IMR-90 (cell line): ENCODE data around the gene TTC28.

ENCODE experiments used
- BHLHE40 ChIP-seq: fragments of 150-350 bp; IDR thresholded peaks from 2 replicates; pipeline ENCODE4 v1.6.1; 2016; ENCODE audit warnings: mild to moderate bottlenecking, low read depth, low read length
- CEBPB ChIP-seq: IDR thresholded peaks from 2 replicates; pipeline ENCODE4 v1.6.1; 2012; ENCODE audit warnings: low read depth, low read length, improper control_type of control experiment
- CHD1 ChIP-seq: IDR thresholded peaks from 2 replicates; pipeline ENCODE4 v1.6.1; 2012; ENCODE audit warnings: low read depth, low read length, improper control_type of control experiment
- MAFK ChIP-seq: IDR thresholded peaks from 2 replicates; pipeline ENCODE4 v1.6.1; 2012; ENCODE audit warnings: low read depth, low read length, improper control_type of control experiment
- MAZ ChIP-seq: IDR thresholded peaks from 2 replicates; pipeline ENCODE4 v1.6.1; 2012; ENCODE audit warnings: low read depth, mild to moderate bottlenecking, low read length, improper control_type of control experiment, moderate library complexity, borderline replicate concordance
- MXI1 ChIP-seq: IDR thresholded peaks from 2 replicates; pipeline ENCODE4 v1.6.1; 2012; ENCODE audit warnings: low read depth, mild to moderate bottlenecking, low read length, moderate library complexity, borderline replicate concordance
- POLR2A ChIP-seq: IDR thresholded peaks from 2 replicates; pipeline ENCODE4 v1.6.1; 2012; ENCODE audit warnings: mild to moderate bottlenecking, low read depth, low read length
- RAD21 ChIP-seq: IDR thresholded peaks from 2 replicates; pipeline ENCODE4 v1.6.1; 2012; ENCODE audit warnings: low read length, improper control_type of control experiment
- SMC3 ChIP-seq: fragments of 150-350 bp; IDR thresholded peaks from 2 replicates; pipeline ENCODE4 v1.6.1; 2016; ENCODE audit warnings: low read depth, mild to moderate bottlenecking, antibody characterized with exemption, low read length, moderate library complexity
- TF ChIP-seq, protein P1 (sequence below): fragments of 150-350 bp; IDR thresholded peaks from 2 replicates; pipeline ENCODE4 v1.6.1; 2017; ENCODE audit warnings: mild to moderate bottlenecking, antibody characterized with exemption, low read length, low read depth
- TF ChIP-seq, protein P2 (sequence below): conservative IDR thresholded peaks from 2 replicates; pipeline ENCODE4 v1.5.1; 2012; ENCODE audit warnings: mild to moderate bottlenecking, low read depth, low read length, improper control_type of control experiment

DNA sequence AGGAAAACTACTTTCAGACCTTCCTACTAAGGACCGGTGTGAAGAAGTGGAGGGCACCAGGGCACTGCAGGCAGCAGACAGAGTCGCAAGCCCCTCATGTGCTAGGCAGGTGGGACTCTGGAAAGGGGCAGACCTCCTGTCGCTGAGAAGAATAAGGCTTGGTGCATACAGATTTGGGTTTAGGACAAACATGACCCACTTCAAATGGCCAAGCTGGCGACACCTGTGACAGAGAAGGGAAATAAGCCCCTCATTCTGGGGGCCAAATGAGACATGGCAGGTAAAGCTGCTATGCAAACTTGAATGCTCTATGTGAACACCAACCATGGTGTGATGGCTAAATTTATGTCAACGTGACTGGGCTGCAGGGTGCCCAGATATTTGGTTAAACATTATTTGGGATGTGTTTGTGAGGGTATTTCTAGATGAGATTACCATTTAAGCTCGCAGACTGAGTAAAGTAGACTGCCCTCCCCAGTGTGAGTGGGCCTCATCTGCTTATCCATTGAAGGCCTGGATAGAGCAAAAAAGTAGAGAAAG, 648.2 kb downstream of the TTC28 start:
- TF ChIP-seq, protein P1, sequence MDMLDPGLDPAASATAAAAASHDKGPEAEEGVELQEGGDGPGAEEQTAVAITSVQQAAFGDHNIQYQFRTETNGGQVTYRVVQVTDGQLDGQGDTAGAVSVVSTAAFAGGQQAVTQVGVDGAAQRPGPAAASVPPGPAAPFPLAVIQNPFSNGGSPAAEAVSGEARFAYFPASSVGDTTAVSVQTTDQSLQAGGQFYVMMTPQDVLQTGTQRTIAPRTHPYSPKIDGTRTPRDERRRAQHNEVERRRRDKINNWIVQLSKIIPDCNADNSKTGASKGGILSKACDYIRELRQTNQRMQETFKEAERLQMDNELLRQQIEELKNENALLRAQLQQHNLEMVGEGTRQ, result no peak
- TF ChIP-seq POLR2A (no peak), CHD1 (no peak), MAZ (no peak), SMC3 (no peak), RAD21 (no peak), MAFK (no peak), MXI1 (no peak), BHLHE40 (no peak), CEBPB (no peak)
- TF ChIP-seq, protein P2, sequence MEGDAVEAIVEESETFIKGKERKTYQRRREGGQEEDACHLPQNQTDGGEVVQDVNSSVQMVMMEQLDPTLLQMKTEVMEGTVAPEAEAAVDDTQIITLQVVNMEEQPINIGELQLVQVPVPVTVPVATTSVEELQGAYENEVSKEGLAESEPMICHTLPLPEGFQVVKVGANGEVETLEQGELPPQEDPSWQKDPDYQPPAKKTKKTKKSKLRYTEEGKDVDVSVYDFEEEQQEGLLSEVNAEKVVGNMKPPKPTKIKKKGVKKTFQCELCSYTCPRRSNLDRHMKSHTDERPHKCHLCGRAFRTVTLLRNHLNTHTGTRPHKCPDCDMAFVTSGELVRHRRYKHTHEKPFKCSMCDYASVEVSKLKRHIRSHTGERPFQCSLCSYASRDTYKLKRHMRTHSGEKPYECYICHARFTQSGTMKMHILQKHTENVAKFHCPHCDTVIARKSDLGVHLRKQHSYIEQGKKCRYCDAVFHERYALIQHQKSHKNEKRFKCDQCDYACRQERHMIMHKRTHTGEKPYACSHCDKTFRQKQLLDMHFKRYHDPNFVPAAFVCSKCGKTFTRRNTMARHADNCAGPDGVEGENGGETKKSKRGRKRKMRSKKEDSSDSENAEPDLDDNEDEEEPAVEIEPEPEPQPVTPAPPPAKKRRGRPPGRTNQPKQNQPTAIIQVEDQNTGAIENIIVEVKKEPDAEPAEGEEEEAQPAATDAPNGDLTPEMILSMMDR, result no peak
